WTC11 (cell line): ENCODE data around the gene EGF. TPM values are rescaled to one million over a fixed set of nuclear protein-coding genes. Genes with fewer than 3 reads are reported as not detected.

Source experiments
- ATAC-seq: fragments of 200-7000 bp; cut with Tn5 transposase; 2 replicates; pipeline ENCODE4 v1.10.0; 2021; ENCODE audit warnings: mild to moderate bottlenecking, moderate library complexity
- CTCF ChIA-PET: fragments of 300-600 bp; sonication (Branson Sonifier 250); formaldehyde crosslinking; loops from one replicate; lab custom pipeline; 2021; ENCODE audit warnings: antibody characterized with exemption; lab: Charles Lee
- POLR2A ChIA-PET: fragments of 350-600 bp; sonication (Branson Sonifier 250); formaldehyde crosslinking; loops from one replicate; lab custom pipeline; 2021; ENCODE audit warnings: antibody characterized with exemption; lab: Charles Lee
- DNase-seq: peaks from one replicate; pipeline ENCODE4 v3.0.0; 2021; ENCODE audit warnings: low spot score
- H3K27ac Mint-ChIP-seq: 2 replicates; pipeline ENCODE4 v1.8.0; 2021; ENCODE audit warnings: mixed read lengths
- H3K27me3 Mint-ChIP-seq: 2 replicates; pipeline ENCODE4 v1.8.0; 2021; ENCODE audit warnings: low read depth, mild to moderate bottlenecking, moderate library complexity, mixed read lengths
- H3K36me3 Mint-ChIP-seq: 2 replicates; pipeline ENCODE4 v1.8.0; 2021; ENCODE audit warnings: mixed read lengths
- H3K4me1 Mint-ChIP-seq: 2 replicates; pipeline ENCODE4 v1.8.0; 2022; ENCODE audit warnings: mixed read lengths
- H3K4me3 Mint-ChIP-seq: 2 replicates; pipeline ENCODE4 v1.8.0; 2021; ENCODE audit warnings: mild to moderate bottlenecking, moderate library complexity, mixed read lengths
- H3K9me3 Mint-ChIP-seq: 2 replicates; pipeline ENCODE4 v1.8.0; 2021; ENCODE audit warnings: mixed read lengths
- ELF4 ChIP-seq: sonication (generic); formaldehyde crosslinking; IDR thresholded peaks from 2 replicates; pipeline ENCODE4 v1.8.1; 2022; ENCODE audit warnings: low read depth, mild to moderate bottlenecking, moderate library complexity, missing genetic modification reagents
- ETV6 ChIP-seq: sonication (generic); formaldehyde crosslinking; IDR thresholded peaks from 2 replicates; pipeline ENCODE4 v1.8.1; 2022; ENCODE audit warnings: mild to moderate bottlenecking, missing genetic modification reagents
- HMGA2 ChIP-seq: fragments of 250-450 bp; sonication (Bioruptor Pico); IDR thresholded peaks from 2 replicates; pipeline ENCODE4 v1.4.0; 2021; ENCODE audit warnings: mild to moderate bottlenecking, moderate library complexity
- JAZF1 ChIP-seq: fragments of 250-450 bp; sonication (Bioruptor Pico); IDR thresholded peaks from 2 replicates; pipeline ENCODE4 v1.9.0; 2021; ENCODE audit warnings: moderate library complexity, mild to moderate bottlenecking, inconsistent platforms
- NR3C1 ChIP-seq: sonication (generic); formaldehyde crosslinking; conservative IDR thresholded peaks from 2 replicates; pipeline ENCODE4 v1.8.1; 2023; ENCODE audit warnings: low read depth, mild to moderate bottlenecking, missing genetic modification reagents
- PRRX2 ChIP-seq: fragments of 250-450 bp; sonication (Bioruptor Pico); IDR thresholded peaks from 2 replicates; pipeline ENCODE4 v1.8.0; 2021; ENCODE audit warnings: mild to moderate bottlenecking
- TCF7 ChIP-seq: sonication (generic); formaldehyde crosslinking; IDR thresholded peaks from 2 replicates; pipeline ENCODE4 v1.8.0; 2022; ENCODE audit warnings: mild to moderate bottlenecking, low read depth, missing genetic modification reagents, moderate library complexity
- TP53 ChIP-seq: sonication (generic); formaldehyde crosslinking; IDR thresholded peaks from 2 replicates; pipeline ENCODE4 v1.8.1; 2023; ENCODE audit warnings: mild to moderate bottlenecking, missing genetic modification reagents
- ZNF138 ChIP-seq: sonication (generic); formaldehyde crosslinking; conservative IDR thresholded peaks from 2 replicates; pipeline ENCODE4 v1.8.1; 2022; ENCODE audit warnings: mild to moderate bottlenecking, moderate library complexity, missing genetic modification reagents
- ZNF263 ChIP-seq: sonication (generic); formaldehyde crosslinking; IDR thresholded peaks from 2 replicates; pipeline ENCODE4 v1.8.1; 2022; ENCODE audit warnings: low read depth, mild to moderate bottlenecking, moderate library complexity, missing genetic modification reagents
- ZNF317 ChIP-seq: sonication (generic); formaldehyde crosslinking; IDR thresholded peaks from 2 replicates; pipeline ENCODE4 v1.8.1; 2023; ENCODE audit warnings: low read depth, mild to moderate bottlenecking, moderate library complexity, missing genetic modification reagents, borderline replicate concordance
- ZNF396 ChIP-seq: fragments of 250-450 bp; sonication (Bioruptor Pico); IDR thresholded peaks from 2 replicates; pipeline ENCODE4 v1.8.0; 2021; ENCODE audit warnings: mild to moderate bottlenecking, moderate library complexity, borderline replicate concordance
- ZNF423 ChIP-seq: fragments of 250-450 bp; sonication (Bioruptor Pico); IDR thresholded peaks from 2 replicates; pipeline ENCODE4 v2.1.2; 2022; ENCODE audit warnings: mild to moderate bottlenecking, moderate library complexity
- ZNF671 ChIP-seq: fragments of 250-450 bp; sonication (Bioruptor Pico); IDR thresholded peaks from 2 replicates; pipeline ENCODE4 v1.8.0; 2021; ENCODE audit warnings: mild to moderate bottlenecking
- total RNA-seq: library from RNA; stranded (reverse); gene quantifications from 3 replicates; pipeline ENCODE4 v1.2.3, GENCODE V29; 2021
- TF ChIP-seq, protein P1 (sequence below): fragments of 250-450 bp; sonication (Bioruptor Pico); IDR thresholded peaks from 2 replicates; pipeline ENCODE4 v1.9.0; 2021; ENCODE audit warnings: mild to moderate bottlenecking
- TF ChIP-seq, protein P2 (sequence below): fragments of 200-600 bp; IDR thresholded peaks from 2 replicates; pipeline ENCODE4 v1.8.0; 2022; ENCODE audit warnings: antibody characterized with exemption
- TF ChIP-seq, protein P3 (sequence below): fragments of 250-450 bp; sonication (Bioruptor Pico); IDR thresholded peaks from 2 replicates; pipeline ENCODE4 v2.1.2; 2022; ENCODE audit warnings: mild to moderate bottlenecking, moderate library complexity
- TF ChIP-seq, protein P4 (sequence below): fragments of 250-450 bp; sonication (Bioruptor Pico); IDR thresholded peaks from 2 replicates; pipeline ENCODE4 v1.9.0; 2021; ENCODE audit warnings: moderate library complexity, mild to moderate bottlenecking, inconsistent platforms, borderline replicate concordance
- TF ChIP-seq, protein P5 (sequence below): sonication (generic); formaldehyde crosslinking; IDR thresholded peaks from 2 replicates; pipeline ENCODE4 v1.8.1; 2023; ENCODE audit warnings: mild to moderate bottlenecking, missing genetic modification reagents
- TF ChIP-seq, protein P6 (sequence below): sonication (generic); formaldehyde crosslinking; IDR thresholded peaks from 2 replicates; pipeline ENCODE4 v1.8.0; 2022; ENCODE audit warnings: missing genetic modification reagents
- TF ChIP-seq, protein P7 (sequence below): sonication (generic); formaldehyde crosslinking; IDR thresholded peaks from 2 replicates; pipeline ENCODE4 v1.8.1; 2022; ENCODE audit warnings: low read depth, mild to moderate bottlenecking, moderate library complexity, missing genetic modification reagents, borderline replicate concordance

Gene EGF
- total RNA-seq, 1 experiment from 2014 or later: 2.5 TPM

DNA sequence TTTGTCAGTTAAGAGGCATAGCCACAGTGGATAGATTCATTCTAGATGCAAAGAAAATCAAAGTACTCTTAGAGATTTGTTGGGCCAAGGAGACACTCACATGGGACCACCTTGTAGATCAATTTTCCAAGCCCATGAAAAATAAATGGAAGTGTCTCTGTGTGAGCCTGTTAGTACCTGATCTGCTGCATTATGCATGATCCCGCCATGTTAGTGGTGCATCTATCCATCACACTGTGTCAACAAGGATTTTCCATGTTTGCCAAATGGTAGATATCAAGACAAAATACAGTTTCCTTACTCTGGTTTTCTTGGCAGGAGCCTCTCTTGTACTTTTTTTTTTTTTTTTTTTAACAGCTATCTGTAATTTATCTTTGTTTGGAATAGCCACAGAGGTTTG lies 112.4 kb downstream of the EGF start:
- ATAC-seq (no peak), DNase-seq (no peak)
- peaks cover 5% of the 10 kb centered on the region for H3K9me3 Mint-ChIP-seq
- H3K27me3 Mint-ChIP-seq: no peaks in the 10 kb centered on the region
- H3K36me3 Mint-ChIP-seq: no peaks in the 10 kb centered on the region
- CTCF ChIA-PET: no interaction called here
- TF ChIP-seq, protein P1, sequence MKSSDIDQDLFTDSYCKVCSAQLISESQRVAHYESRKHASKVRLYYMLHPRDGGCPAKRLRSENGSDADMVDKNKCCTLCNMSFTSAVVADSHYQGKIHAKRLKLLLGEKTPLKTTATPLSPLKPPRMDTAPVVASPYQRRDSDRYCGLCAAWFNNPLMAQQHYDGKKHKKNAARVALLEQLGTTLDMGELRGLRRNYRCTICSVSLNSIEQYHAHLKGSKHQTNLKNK (CRISPR knock-in tag): no peak
- TF ChIP-seq, protein P2, sequence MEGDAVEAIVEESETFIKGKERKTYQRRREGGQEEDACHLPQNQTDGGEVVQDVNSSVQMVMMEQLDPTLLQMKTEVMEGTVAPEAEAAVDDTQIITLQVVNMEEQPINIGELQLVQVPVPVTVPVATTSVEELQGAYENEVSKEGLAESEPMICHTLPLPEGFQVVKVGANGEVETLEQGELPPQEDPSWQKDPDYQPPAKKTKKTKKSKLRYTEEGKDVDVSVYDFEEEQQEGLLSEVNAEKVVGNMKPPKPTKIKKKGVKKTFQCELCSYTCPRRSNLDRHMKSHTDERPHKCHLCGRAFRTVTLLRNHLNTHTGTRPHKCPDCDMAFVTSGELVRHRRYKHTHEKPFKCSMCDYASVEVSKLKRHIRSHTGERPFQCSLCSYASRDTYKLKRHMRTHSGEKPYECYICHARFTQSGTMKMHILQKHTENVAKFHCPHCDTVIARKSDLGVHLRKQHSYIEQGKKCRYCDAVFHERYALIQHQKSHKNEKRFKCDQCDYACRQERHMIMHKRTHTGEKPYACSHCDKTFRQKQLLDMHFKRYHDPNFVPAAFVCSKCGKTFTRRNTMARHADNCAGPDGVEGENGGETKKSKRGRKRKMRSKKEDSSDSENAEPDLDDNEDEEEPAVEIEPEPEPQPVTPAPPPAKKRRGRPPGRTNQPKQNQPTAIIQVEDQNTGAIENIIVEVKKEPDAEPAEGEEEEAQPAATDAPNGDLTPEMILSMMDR: no peak
- TF ChIP-seq ZNF423 (CRISPR knock-in tag) (no peak), ZNF263 (CRISPR knock-in tag) (no peak), TCF7 (CRISPR knock-in tag) (no peak), PRRX2 (CRISPR knock-in tag) (no peak)
- H3K4me3 Mint-ChIP-seq: no peak overlapping the region
- POLR2A ChIA-PET: interaction anchor here (0.6 kb wide), 2 partner anchors 28 to 1483 kb away, joined by 3 read pairs; no protein-coding TSS in a partner anchor
- H3K27ac Mint-ChIP-seq: no peak overlapping the region
- peaks cover 21% of the 10 kb centered on the region for H3K4me1 Mint-ChIP-seq

DNA sequence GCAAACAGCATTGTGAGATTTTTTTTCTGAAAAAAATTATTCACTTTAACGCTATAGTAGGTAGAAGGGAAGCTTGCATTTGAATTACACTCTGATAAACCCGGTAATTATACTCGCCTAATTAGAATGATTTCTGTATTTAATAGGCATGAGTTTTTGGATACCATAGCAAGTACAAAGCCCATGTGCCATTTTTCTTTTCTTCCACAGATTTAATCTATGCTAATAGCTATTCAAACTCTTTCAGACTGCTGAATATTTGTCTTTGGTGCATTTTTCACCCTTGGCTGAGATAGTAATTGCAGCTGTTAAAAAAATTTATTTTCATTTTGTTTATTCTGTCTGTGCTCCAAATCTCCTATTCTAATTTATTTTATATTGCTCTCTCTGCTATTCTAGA lies 113.0 kb downstream of the EGF start:
- CTCF ChIA-PET: no interaction called here
- H3K27ac Mint-ChIP-seq: no peak overlapping the region
- no peak for DNase-seq
- H3K27me3 Mint-ChIP-seq: no peaks in the 10 kb centered on the region
- POLR2A ChIA-PET: interaction anchor here (0.6 kb wide), 3 partner anchors 27 to 1482 kb away, joined by 3 read pairs; no protein-coding TSS in a partner anchor
- no peak for ATAC-seq
- TF ChIP-seq, protein P3, sequence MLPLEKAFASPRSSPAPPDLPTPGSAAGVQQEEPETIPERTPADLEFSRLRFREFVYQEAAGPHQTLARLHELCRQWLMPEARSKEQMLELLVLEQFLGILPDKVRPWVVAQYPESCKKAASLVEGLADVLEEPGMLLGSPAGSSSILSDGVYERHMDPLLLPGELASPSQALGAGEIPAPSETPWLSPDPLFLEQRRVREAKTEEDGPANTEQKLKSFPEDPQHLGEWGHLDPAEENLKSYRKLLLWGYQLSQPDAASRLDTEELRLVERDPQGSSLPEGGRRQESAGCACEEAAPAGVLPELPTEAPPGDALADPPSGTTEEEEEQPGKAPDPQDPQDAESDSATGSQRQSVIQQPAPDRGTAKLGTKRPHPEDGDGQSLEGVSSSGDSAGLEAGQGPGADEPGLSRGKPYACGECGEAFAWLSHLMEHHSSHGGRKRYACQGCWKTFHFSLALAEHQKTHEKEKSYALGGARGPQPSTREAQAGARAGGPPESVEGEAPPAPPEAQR (CRISPR knock-in tag): no peak
- TF ChIP-seq ZNF138 (CRISPR knock-in tag): no peak
- no peak for TF ChIP-seq ZNF317 (CRISPR knock-in tag)
- TF ChIP-seq, protein P4, sequence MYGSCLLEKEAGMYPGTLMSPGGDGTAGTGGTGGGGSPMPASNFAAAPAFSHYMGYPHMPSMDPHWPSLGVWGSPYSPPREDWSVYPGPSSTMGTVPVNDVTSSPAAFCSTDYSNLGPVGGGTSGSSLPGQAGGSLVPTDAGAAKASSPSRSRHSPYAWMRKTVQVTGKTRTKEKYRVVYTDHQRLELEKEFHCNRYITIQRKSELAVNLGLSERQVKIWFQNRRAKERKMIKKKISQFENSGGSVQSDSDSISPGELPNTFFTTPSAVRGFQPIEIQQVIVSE (CRISPR knock-in tag): no peak
- TF ChIP-seq, protein P5, sequence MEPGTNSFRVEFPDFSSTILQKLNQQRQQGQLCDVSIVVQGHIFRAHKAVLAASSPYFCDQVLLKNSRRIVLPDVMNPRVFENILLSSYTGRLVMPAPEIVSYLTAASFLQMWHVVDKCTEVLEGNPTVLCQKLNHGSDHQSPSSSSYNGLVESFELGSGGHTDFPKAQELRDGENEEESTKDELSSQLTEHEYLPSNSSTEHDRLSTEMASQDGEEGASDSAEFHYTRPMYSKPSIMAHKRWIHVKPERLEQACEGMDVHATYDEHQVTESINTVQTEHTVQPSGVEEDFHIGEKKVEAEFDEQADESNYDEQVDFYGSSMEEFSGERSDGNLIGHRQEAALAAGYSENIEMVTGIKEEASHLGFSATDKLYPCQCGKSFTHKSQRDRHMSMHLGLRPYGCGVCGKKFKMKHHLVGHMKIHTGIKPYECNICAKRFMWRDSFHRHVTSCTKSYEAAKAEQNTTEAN (CRISPR knock-in tag): no peak
- no peak for TF ChIP-seq HMGA2
- H3K4me1 Mint-ChIP-seq: peaks cover 15% of the 10 kb centered on the region
- H3K9me3 Mint-ChIP-seq: peaks cover 7% of the 10 kb centered on the region
- no peaks in the 10 kb centered on the region for H3K36me3 Mint-ChIP-seq
- no peak overlapping the region for H3K4me3 Mint-ChIP-seq

DNA sequence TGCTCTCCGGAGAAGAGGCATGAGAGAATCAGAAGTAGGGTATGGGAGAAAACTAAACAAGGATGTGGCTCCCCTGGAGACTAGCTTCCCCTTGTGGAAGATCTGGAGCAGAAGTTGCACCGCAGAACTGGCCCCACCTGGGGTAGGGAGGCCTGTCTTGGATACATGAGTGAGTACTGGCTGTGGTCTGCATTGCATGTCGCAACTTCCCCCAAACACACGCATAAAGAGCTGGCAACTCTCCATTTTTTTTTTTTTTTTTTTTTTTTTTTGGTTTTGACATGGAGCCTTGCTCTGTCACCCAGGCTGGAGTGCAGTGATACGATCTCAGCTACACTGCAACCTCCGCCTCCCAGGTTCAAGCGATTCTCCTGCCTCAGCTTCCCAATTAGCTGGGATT lies 119.9 kb downstream of the EGF start:
- CTCF ChIA-PET: interaction anchor here (0.8 kb wide), 1 partner anchor 10 kb away, joined by 4 read pairs; no protein-coding TSS in a partner anchor
- no peak overlapping the region for H3K27ac Mint-ChIP-seq
- peaks cover 6% of the 10 kb centered on the region; the same call in 1 of the 2 replicates for H3K9me3 Mint-ChIP-seq
- no peak overlapping the region for H3K4me3 Mint-ChIP-seq
- no peaks in the 10 kb centered on the region for H3K36me3 Mint-ChIP-seq
- TF ChIP-seq ZNF671 (CRISPR knock-in tag) (no peak), ETV6 (no peak), ZNF396 (CRISPR knock-in tag) (no peak), JAZF1 (CRISPR knock-in tag) (no peak), TP53 (CRISPR knock-in tag) (no peak), NR3C1 (CRISPR knock-in tag) (no peak), ELF4 (CRISPR knock-in tag) (no peak)
- TF ChIP-seq, protein P6, sequence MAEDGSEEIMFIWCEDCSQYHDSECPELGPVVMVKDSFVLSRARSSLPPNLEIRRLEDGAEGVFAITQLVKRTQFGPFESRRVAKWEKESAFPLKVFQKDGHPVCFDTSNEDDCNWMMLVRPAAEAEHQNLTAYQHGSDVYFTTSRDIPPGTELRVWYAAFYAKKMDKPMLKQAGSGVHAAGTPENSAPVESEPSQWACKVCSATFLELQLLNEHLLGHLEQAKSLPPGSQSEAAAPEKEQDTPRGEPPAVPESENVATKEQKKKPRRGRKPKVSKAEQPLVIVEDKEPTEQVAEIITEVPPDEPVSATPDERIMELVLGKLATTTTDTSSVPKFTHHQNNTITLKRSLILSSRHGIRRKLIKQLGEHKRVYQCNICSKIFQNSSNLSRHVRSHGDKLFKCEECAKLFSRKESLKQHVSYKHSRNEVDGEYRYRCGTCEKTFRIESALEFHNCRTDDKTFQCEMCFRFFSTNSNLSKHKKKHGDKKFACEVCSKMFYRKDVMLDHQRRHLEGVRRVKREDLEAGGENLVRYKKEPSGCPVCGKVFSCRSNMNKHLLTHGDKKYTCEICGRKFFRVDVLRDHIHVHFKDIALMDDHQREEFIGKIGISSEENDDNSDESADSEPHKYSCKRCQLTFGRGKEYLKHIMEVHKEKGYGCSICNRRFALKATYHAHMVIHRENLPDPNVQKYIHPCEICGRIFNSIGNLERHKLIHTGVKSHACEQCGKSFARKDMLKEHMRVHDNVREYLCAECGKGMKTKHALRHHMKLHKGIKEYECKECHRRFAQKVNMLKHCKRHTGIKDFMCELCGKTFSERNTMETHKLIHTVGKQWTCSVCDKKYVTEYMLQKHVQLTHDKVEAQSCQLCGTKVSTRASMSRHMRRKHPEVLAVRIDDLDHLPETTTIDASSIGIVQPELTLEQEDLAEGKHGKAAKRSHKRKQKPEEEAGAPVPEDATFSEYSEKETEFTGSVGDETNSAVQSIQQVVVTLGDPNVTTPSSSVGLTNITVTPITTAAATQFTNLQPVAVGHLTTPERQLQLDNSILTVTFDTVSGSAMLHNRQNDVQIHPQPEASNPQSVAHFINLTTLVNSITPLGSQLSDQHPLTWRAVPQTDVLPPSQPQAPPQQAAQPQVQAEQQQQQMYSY (CRISPR knock-in tag): no peak
- TF ChIP-seq, protein P7, sequence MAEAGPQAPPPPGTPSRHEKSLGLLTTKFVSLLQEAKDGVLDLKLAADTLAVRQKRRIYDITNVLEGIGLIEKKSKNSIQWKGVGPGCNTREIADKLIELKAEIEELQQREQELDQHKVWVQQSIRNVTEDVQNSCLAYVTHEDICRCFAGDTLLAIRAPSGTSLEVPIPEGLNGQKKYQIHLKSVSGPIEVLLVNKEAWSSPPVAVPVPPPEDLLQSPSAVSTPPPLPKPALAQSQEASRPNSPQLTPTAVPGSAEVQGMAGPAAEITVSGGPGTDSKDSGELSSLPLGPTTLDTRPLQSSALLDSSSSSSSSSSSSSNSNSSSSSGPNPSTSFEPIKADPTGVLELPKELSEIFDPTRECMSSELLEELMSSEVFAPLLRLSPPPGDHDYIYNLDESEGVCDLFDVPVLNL (CRISPR knock-in tag): no peak
- TF ChIP-seq, all 79 proteins: peak for 0
- peaks cover 16% of the 10 kb centered on the region for H3K4me1 Mint-ChIP-seq
- ATAC-seq (no peak), DNase-seq (no peak)
- POLR2A ChIA-PET: no interaction called here
- H3K27me3 Mint-ChIP-seq: peaks cover 7% of the 10 kb centered on the region
